B cell (primary cell): Measurements from ENCODE around the gene EHMT2. TPM values are rescaled to one million over a fixed set of nuclear protein-coding genes. Genes with fewer than 3 reads are reported as not detected.

ENCODE experiments used
- ATAC-seq: fragments of 200-7000 bp; cut with Tn5 transposase; one replicate; pipeline ENCODE4 v1.10.0; 2021; ENCODE audit warnings: low read depth, mild to moderate bottlenecking, moderate number of reproducible peaks, moderate library complexity
- CTCF ChIA-PET: fragments of 350-600 bp; sonication (Branson Sonifier 250); formaldehyde crosslinking; loops from one replicate; lab custom pipeline; 2021; ENCODE audit warnings: antibody characterized with exemption, inconsistent platforms; lab: Charles Lee
- POLR2A ChIA-PET: fragments of 350-600 bp; sonication (Branson Sonifier 250); formaldehyde crosslinking; loops from one replicate; lab custom pipeline; 2021; ENCODE audit warnings: antibody characterized with exemption; lab: Charles Lee
- DNase-seq: peaks from one replicate; pipeline ENCODE4 v3.0.0; 2013
- H2AFZ ChIP-seq: 2 replicates; pipeline ENCODE4 v1.6.1; 2012; ENCODE audit warnings: mild to moderate bottlenecking, low read depth, low read length; ENCODE audit not compliant: insufficient read depth, poor library complexity, severe bottlenecking
- H3K27ac ChIP-seq, 2 donors: 1 replicate in 1 of 2; 2 replicates in 1 of 2; pipeline ENCODE4 v1.5.1; 2012 to 2013; ENCODE audit warnings: low read length in 2 of 2, mild to moderate bottlenecking in 2 of 2, moderate library complexity in 1 of 2
- H3K27me3 ChIP-seq, 4 experiments: fragments of 200-600 bp in 1 of 4; sonication (generic) in 1 of 4; replicated peaks in 1 of 4; 1 replicate in 2 of 4; 2 replicates in 2 of 4; pipeline versions ENCODE4 v1.6.1 to v1.7.0; 2013 to 2016; ENCODE audit warnings: low read length in 3 of 4, mild to moderate bottlenecking in 2 of 4, mixed read lengths in 1 of 4, moderate library complexity in 1 of 4; ENCODE audit not compliant: insufficient read depth in 4 of 4, control insufficient read depth in 3 of 4; ENCODE audit errors: control extremely low read depth in 1 of 4
- H3K36me3 ChIP-seq, 2 experiments: replicated peaks in 1 of 2; 1 replicate in 1 of 2; 2 replicates in 1 of 2; pipeline versions ENCODE4 v1.6.1 to v1.7.1; 2013; ENCODE audit warnings: low read length in 1 of 2; ENCODE audit not compliant: insufficient read depth in 2 of 2, control insufficient read depth in 1 of 2; ENCODE audit errors: control extremely low read depth in 1 of 2, extremely low read depth in 1 of 2
- H3K4me1 ChIP-seq, 2 donors: fragments of 200-600 bp in 1 of 2; sonication (generic) in 1 of 2; 1 replicate in 1 of 2; 2 replicates in 1 of 2; pipeline versions ENCODE4 v1.5.1 to v1.6.1; 2013 to 2017; ENCODE audit warnings: low read length in 2 of 2; ENCODE audit not compliant: control insufficient read depth in 2 of 2, insufficient read depth in 2 of 2
- H3K4me2 ChIP-seq: replicated peaks from 2 replicates; pipeline ENCODE3; 2012; ENCODE audit warnings: mild to moderate bottlenecking, low read depth, low read length; ENCODE audit not compliant: poor library complexity, severe bottlenecking
- H3K4me3 ChIP-seq, 5 experiments: fragments of 200-600 bp in 1 of 5; sonication (generic) in 1 of 5; 1 replicate in 3 of 5; 2 replicates in 2 of 5; pipeline versions ENCODE4 v1.5.1 to v1.7.0; 2011 to 2016; ENCODE audit warnings: low read length in 4 of 5, mild to moderate bottlenecking in 4 of 5, low read depth in 2 of 5, control low read depth in 1 of 5, moderate library complexity in 1 of 5; ENCODE audit not compliant: insufficient read depth in 1 of 5; ENCODE audit errors: control extremely low read depth in 1 of 5, extremely low read depth in 1 of 5
- H3K79me2 ChIP-seq: fragments of 200-600 bp; sonication (generic); one replicate; pipeline ENCODE4 v1.6.0; 2016; ENCODE audit warnings: low read length; ENCODE audit not compliant: control insufficient read depth, insufficient read depth
- H3K9ac ChIP-seq: fragments of 200-600 bp; sonication (generic); 2 replicates; pipeline ENCODE4 v1.6.1; 2017; ENCODE audit warnings: mild to moderate bottlenecking, low read length, moderate library complexity
- H3K9me3 ChIP-seq, 3 donors: one replicate each; pipeline versions ENCODE4 v1.6.1 to v1.7.1; 2013; ENCODE audit warnings: low read length in 2 of 3; ENCODE audit not compliant: control insufficient read depth in 2 of 3, insufficient read depth in 1 of 3; ENCODE audit errors: control extremely low read depth in 1 of 3
- H4K20me1 ChIP-seq: 2 replicates; pipeline ENCODE4 v1.6.0; 2012; ENCODE audit warnings: mild to moderate bottlenecking, low read length; ENCODE audit not compliant: insufficient read depth, control insufficient read depth, poor library complexity, severe bottlenecking
- H3K27ac Mint-ChIP-seq: one replicate; pipeline ENCODE4 v1.8.0; 2021; ENCODE audit warnings: mixed read lengths
- H3K27me3 Mint-ChIP-seq: one replicate; pipeline ENCODE4 v1.8.0; 2021; ENCODE audit warnings: mixed read lengths
- H3K4me1 Mint-ChIP-seq: one replicate; pipeline ENCODE4 v1.8.0; 2021; ENCODE audit warnings: mixed read lengths
- H3K4me3 Mint-ChIP-seq: one replicate; pipeline ENCODE4 v1.8.0; 2021; ENCODE audit warnings: mixed read lengths
- H3K9me3 Mint-ChIP-seq: one replicate; pipeline ENCODE4 v1.8.0; 2022; ENCODE audit warnings: mixed read lengths; ENCODE audit not compliant: insufficient read depth
- CTCF ChIP-seq: fragments of 200-600 bp; IDR thresholded peaks from one replicate; pipeline ENCODE4 v1.8.0; 2022; ENCODE audit warnings: antibody characterized with exemption, mild to moderate bottlenecking
- EZH2 ChIP-seq: IDR thresholded peaks from 2 replicates; pipeline ENCODE4 v1.6.1; 2012; ENCODE audit warnings: borderline replicate concordance, low read depth, mild to moderate bottlenecking, moderate library complexity, low read length; ENCODE audit not compliant: insufficient read depth, poor library complexity, severe bottlenecking
- WGBS: methylation state at CpG from one replicate; pipeline ENCODE4 v1.1.5; 2013; ENCODE audit warnings: missing lambda C conversion rate; ENCODE audit not compliant: insufficient coverage; 5-methylcytosine and 5-hydroxymethylcytosine counted together
- intact Hi-C: fragments of 100-400 bp; cut with micrococcal nuclease; formaldehyde crosslinking; loops from one replicate; pipeline ENCODE4 v1.10.0; 2022
- polyA plus RNA-seq: library from polyadenylated mRNA; depleted of rRNA; stranded (reverse); fragments of >200 nt; gene quantifications from 2 replicates; pipeline ENCODE4 v1.2.3, GENCODE V29; 2012
- total RNA-seq, 2 donors: library from RNA; stranded (reverse); fragments of 120-200 nt in 1 of 2; gene quantifications; 1 replicate in 1 of 2; 2 replicates in 1 of 2; pipeline versions ENCODE4 v1.2.3 to v1.2.4, GENCODE V29; 2013 to 2022

EHMT2 gene
- total and polyA plus RNA-seq, 2 donors (not counting 1 experiment from before 2014, with no cell fraction given): 86.1 to 108 TPM

GRCh38 chr6:31887173-31888007, 10.1 kb downstream of the EHMT2 start:
- ChIA-PET POLR2A (interaction anchor here (0.6 kb wide), 2 partner anchors 211 to 1266 kb away, joined by 3 to 4 read pairs; no protein-coding TSS in a partner anchor), CTCF (interaction anchor here (0.7 to 2.8 kb wide), 6 partner anchors 11 to 160 kb away, joined by 3 to 8 read pairs (median 4); partner anchors contain the start of gene NEU1)
- DNase-seq: no peak
- Histone ChIP-seq H3K9me3 (no peaks in the 10 kb centered on the region), H3K4me3 (no peak overlapping the region), H3K9ac (no peak overlapping the region), H2AFZ (no peak overlapping the region), H3K27me3 (no peaks in the 10 kb centered on the region), H3K4me2 (no peak overlapping the region), H3K79me2 (no peaks in the 10 kb centered on the region), H3K27ac (no peak overlapping the region), H4K20me1 (peaks cover 6% of the 10 kb centered on the region), H3K36me3 (peaks cover 2 to 70% of the 10 kb centered on the region in 2 experiments), H3K4me1 (no peaks in the 10 kb centered on the region)
- no peaks in the 10 kb centered on the region for H3K9me3 Mint-ChIP-seq
- H3K27ac Mint-ChIP-seq: no peak overlapping the region
- TF ChIP-seq CTCF: no peak
- TF ChIP-seq EZH2: no peak
- WGBS: 96% methylated on average over 18 of the region's 19 CpGs
- intact Hi-C loops: no loop called here
- H3K4me3 Mint-ChIP-seq: no peak overlapping the region
- H3K4me1 Mint-ChIP-seq: no peaks in the 10 kb centered on the region
- no peak for ATAC-seq
- no peaks in the 10 kb centered on the region for H3K27me3 Mint-ChIP-seq

DNA sequence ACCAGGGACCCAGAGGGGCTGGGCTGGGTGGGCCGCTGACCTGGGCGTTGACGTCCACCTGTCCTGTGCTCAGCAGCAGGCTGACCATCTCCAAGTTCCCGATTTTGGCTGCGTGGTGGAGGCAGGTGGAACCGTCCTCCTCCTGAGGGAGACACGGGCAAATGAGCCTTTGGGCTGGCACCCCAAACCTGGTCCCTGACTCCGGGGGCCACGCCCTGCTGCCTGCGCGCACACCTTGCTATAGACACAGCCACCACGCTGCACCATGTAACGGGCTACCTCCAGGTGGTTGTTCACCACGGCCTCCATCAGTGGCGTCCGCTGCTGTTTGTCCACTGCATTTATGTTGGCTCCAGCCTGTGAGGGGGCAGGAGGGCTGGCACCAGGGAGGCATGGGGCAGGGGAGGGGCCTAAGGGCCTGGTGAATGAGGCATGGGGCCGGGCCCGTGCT, 10.9 kb downstream of the EHMT2 start:
- no peak overlapping the region for H3K4me3 Mint-ChIP-seq
- H3K27ac Mint-ChIP-seq: no peak overlapping the region
- H3K4me2 ChIP-seq: no peak overlapping the region
- H3K9ac ChIP-seq: no peak overlapping the region
- H3K4me1 ChIP-seq: no peaks in the 10 kb centered on the region
- H3K27me3 Mint-ChIP-seq: no peaks in the 10 kb centered on the region
- H3K4me3 ChIP-seq: no peak overlapping the region
- ATAC-seq: no peak
- no peaks in the 10 kb centered on the region for H3K79me2 ChIP-seq
- intact Hi-C loops: no loop called here
- H3K9me3 Mint-ChIP-seq: no peaks in the 10 kb centered on the region
- H2AFZ ChIP-seq: no peak overlapping the region
- DNase-seq: no peak
- 97% methylated on average over 18 of the region's 18 CpGs for WGBS
- TF ChIP-seq EZH2: no peak
- TF ChIP-seq CTCF: no peak
- H3K27me3 ChIP-seq: no peaks in the 10 kb centered on the region
- H3K9me3 ChIP-seq: no peaks in the 10 kb centered on the region
- CTCF ChIA-PET: no interaction called here
- POLR2A ChIA-PET: no interaction called here
- no peak overlapping the region for H3K27ac ChIP-seq
- no peaks in the 10 kb centered on the region for H3K4me1 Mint-ChIP-seq
- peaks cover 6% of the 10 kb centered on the region for H4K20me1 ChIP-seq
- H3K36me3 ChIP-seq: peaks cover 2 to 70% of the 10 kb centered on the region in 2 experiments
